GM23338 (cell line): ENCODE measurements around the gene CAD. TPM values are rescaled to one million over a fixed set of nuclear protein-coding genes. Genes with fewer than 3 reads are reported as not detected.

Experiments used
- ATAC-seq: fragments of 200-7000 bp; cut with Tn5 transposase; 3 replicates; pipeline ENCODE4 v1.9.1; 2020
- DNase-seq: peaks from one replicate; pipeline ENCODE4 v3.0.0-alpha.2; 2015; ENCODE audit warnings: low spot score
- H2AFZ ChIP-seq: fragments of 200-600 bp; sonication (generic); 2 replicates; pipeline ENCODE4 v1.8.0; 2016; ENCODE audit warnings: antibody characterized with exemption, mild to moderate bottlenecking, moderate library complexity
- H3F3A ChIP-seq: fragments of 200-600 bp; sonication (generic); replicated peaks from 2 replicates; pipeline ENCODE4 v1.8.0; 2017; ENCODE audit warnings: antibody characterized with exemption, mixed run types, low read depth
- H3K27ac ChIP-seq: fragments of 200-600 bp; sonication (generic); 2 replicates; pipeline ENCODE4 v1.6.1; 2016; ENCODE audit warnings: low read depth
- H3K27me3 ChIP-seq: fragments of 200-600 bp; sonication (generic); 2 replicates; pipeline ENCODE4 v1.8.0; 2016; ENCODE audit warnings: mild to moderate bottlenecking, mixed run types, moderate library complexity; ENCODE audit not compliant: insufficient read depth
- H3K36me3 ChIP-seq: fragments of 200-600 bp; sonication (generic); 2 replicates; pipeline ENCODE4 v1.8.0; 2016; ENCODE audit warnings: mild to moderate bottlenecking; ENCODE audit not compliant: insufficient read depth
- H3K4me1 ChIP-seq: fragments of 200-600 bp; sonication (generic); 2 replicates; pipeline ENCODE4 v1.8.0; 2016; ENCODE audit warnings: mild to moderate bottlenecking, moderate library complexity; ENCODE audit not compliant: insufficient read depth
- H3K4me2 ChIP-seq: fragments of 200-600 bp; sonication (generic); 2 replicates; pipeline ENCODE4 v1.7.1; 2017; ENCODE audit warnings: mixed run types
- H3K4me3 ChIP-seq: fragments of 200-600 bp; sonication (generic); 2 replicates; pipeline ENCODE4 v1.6.1; 2016; ENCODE audit warnings: mixed run types
- H3K79me2 ChIP-seq: fragments of 200-600 bp; sonication (generic); replicated peaks from 2 replicates; pipeline ENCODE4 v1.8.0; 2017; ENCODE audit warnings: mild to moderate bottlenecking; ENCODE audit not compliant: insufficient read depth
- H3K9me2 ChIP-seq: fragments of 200-600 bp; sonication (generic); 2 replicates; pipeline ENCODE4 v1.8.0; 2017; ENCODE audit not compliant: insufficient read depth
- H4K20me1 ChIP-seq: fragments of 200-600 bp; sonication (generic); replicated peaks from 2 replicates; pipeline ENCODE4 v1.8.0; 2017; ENCODE audit warnings: mild to moderate bottlenecking; ENCODE audit not compliant: insufficient read depth
- H3K27ac Mint-ChIP-seq: 2 replicates; pipeline ENCODE4 v1.8.0; 2020; ENCODE audit warnings: inconsistent platforms, mild to moderate bottlenecking, moderate library complexity, mixed read lengths
- H3K27me3 Mint-ChIP-seq: 3 replicates; pipeline ENCODE4 v1.8.0; 2022; ENCODE audit warnings: low read depth, mild to moderate bottlenecking, moderate library complexity, mixed read lengths, inconsistent platforms; ENCODE audit not compliant: insufficient read depth, poor library complexity
- H3K36me3 Mint-ChIP-seq: 3 replicates; pipeline ENCODE4 v1.8.0; 2021; ENCODE audit warnings: low read depth, mild to moderate bottlenecking, inconsistent platforms, moderate library complexity, mixed read lengths
- H3K4me1 Mint-ChIP-seq: 3 replicates; pipeline ENCODE4 v1.8.0; 2020; ENCODE audit warnings: mild to moderate bottlenecking, inconsistent platforms, mixed read lengths
- H3K4me3 Mint-ChIP-seq: 3 replicates; pipeline ENCODE4 v1.8.0; 2021; ENCODE audit warnings: moderate library complexity, mild to moderate bottlenecking, inconsistent platforms, mixed read lengths
- H3K9me3 Mint-ChIP-seq: 3 replicates; pipeline ENCODE4 v1.8.0; 2020; ENCODE audit warnings: moderate library complexity, mild to moderate bottlenecking, inconsistent platforms, mixed read lengths
- CREB1 ChIP-seq: fragments of 250-450 bp; sonication (Bioruptor Pico); IDR thresholded peaks from 2 replicates; pipeline ENCODE4 v1.5.0; 2020; ENCODE audit warnings: low read depth, mild to moderate bottlenecking, moderate library complexity
- ETS1 ChIP-seq: IDR thresholded peaks from 2 replicates; pipeline ENCODE4 v1.6.1; 2016; ENCODE audit warnings: antibody characterized with exemption
- EZH2 ChIP-seq: fragments of 200-600 bp; sonication (generic); IDR thresholded peaks from one replicate; pipeline ENCODE4 v1.8.0; 2017; ENCODE audit warnings: antibody characterized with exemption, mild to moderate bottlenecking, low read depth; ENCODE audit not compliant: unreplicated experiment
- EZH2phosphoT487 ChIP-seq: fragments of 200-600 bp; sonication (generic); IDR thresholded peaks from one replicate; pipeline ENCODE4 v1.8.1; 2018; ENCODE audit warnings: antibody characterized with exemption; ENCODE audit not compliant: unreplicated experiment
- JUNB ChIP-seq: IDR thresholded peaks from one replicate; pipeline ENCODE4 v1.6.1; 2016; ENCODE audit warnings: antibody characterized with exemption; ENCODE audit not compliant: unreplicated experiment
- NANOG ChIP-seq: IDR thresholded peaks from 2 replicates; pipeline ENCODE4 v1.6.1; 2016; ENCODE audit warnings: antibody characterized with exemption, borderline replicate concordance
- POLR2AphosphoS5 ChIP-seq: IDR thresholded peaks from 2 replicates; pipeline ENCODE4 v1.6.1; 2016; ENCODE audit warnings: antibody characterized with exemption, low read depth
- STAT1 ChIP-seq: IDR thresholded peaks from one replicate; pipeline ENCODE4 v1.6.1; 2016; ENCODE audit warnings: antibody characterized with exemption; ENCODE audit not compliant: unreplicated experiment
- ZNF114 ChIP-seq: fragments of 250-450 bp; sonication (Bioruptor Pico); IDR thresholded peaks from 2 replicates; pipeline ENCODE4 v1.5.0; 2020; ENCODE audit warnings: mild to moderate bottlenecking, moderate library complexity
- ZNF331 ChIP-seq: fragments of 250-450 bp; sonication (Bioruptor Pico); IDR thresholded peaks from 2 replicates; pipeline ENCODE4 v1.5.0; 2020; ENCODE audit warnings: low read depth, mild to moderate bottlenecking, moderate library complexity
- polyA plus RNA-seq: library from polyadenylated mRNA; unstranded; fragments of >200 nt; fragmentation: Nextera tagmentation; extraction: Ambion mirVana; gene quantifications from 2 replicates; pipeline ENCODE4 v1.2.1, GENCODE V29; 2016
- total RNA-seq: library from RNA; depleted of rRNA; stranded (reverse); fragments of >200 nt; shearing (Covaris generic); gene quantifications from 2 replicates; pipeline ENCODE4 v1.2.3, GENCODE V29; 2014
- TF ChIP-seq, protein P1 (sequence below), 2 experiments: fragments of 200-600 bp in 1 of 2; sonication (generic) in 1 of 2; conservative IDR thresholded peaks; 2 replicates each; pipeline versions ENCODE4 v1.5.1 to v1.6.1; 2016 to 2017; ENCODE audit warnings: antibody characterized with exemption in 2 of 2, low read depth in 2 of 2, mild to moderate bottlenecking in 2 of 2, moderate library complexity in 1 of 2
- TF ChIP-seq, protein P2 (sequence below): fragments of 250-450 bp; sonication (Bioruptor Pico); IDR thresholded peaks from 2 replicates; pipeline ENCODE4 v1.5.0; 2020; ENCODE audit warnings: mild to moderate bottlenecking, moderate library complexity
- TF ChIP-seq, protein P3 (sequence below): IDR thresholded peaks from one replicate; pipeline ENCODE4 v1.6.1; 2018; ENCODE audit warnings: antibody characterized with exemption; ENCODE audit not compliant: unreplicated experiment

Gene CAD
- total and polyA plus RNA-seq, 2 experiments from 2014 or later: 38.1 to 147 TPM

DNA sequence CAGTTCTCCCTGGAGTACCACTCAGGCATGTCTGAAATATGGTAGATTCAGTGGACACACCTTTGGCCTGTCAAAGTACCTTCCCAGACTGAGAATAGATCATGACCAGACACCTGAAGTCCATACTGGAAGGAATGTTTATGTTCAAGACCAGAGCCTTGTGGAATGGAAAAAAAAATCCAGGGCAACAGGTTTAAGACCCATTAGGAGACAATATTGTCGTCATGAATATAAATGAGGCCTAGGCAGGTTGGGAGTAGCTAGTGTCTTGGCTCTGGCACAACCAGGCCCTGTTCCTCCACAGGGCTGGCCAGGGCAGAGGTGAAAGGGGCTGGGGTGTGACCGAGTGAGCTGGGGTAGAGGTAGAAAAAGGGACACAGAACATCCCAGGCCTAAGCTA lies 18.5 kb upstream of the CAD start:
- no peak overlapping the region for H3K27ac Mint-ChIP-seq
- no peak; the same call in 2 of the 3 replicates for ATAC-seq
- no peak overlapping the region for H3K27ac ChIP-seq

More for the DNA sequence above, 18.5 kb upstream of the CAD start:
- Histone ChIP-seq H4K20me1 (no peaks in the 10 kb centered on the region; the same call in 1 of the 2 replicates), H3K27me3 (no peaks in the 10 kb centered on the region), H3K36me3 (peaks cover 12% of the 10 kb centered on the region; the same call in 1 of the 2 replicates), H3K4me2 (no peak overlapping the region), H3K4me3 (no peak overlapping the region), H3K9me2 (no peaks in the 10 kb centered on the region), H3K4me1 (no peaks in the 10 kb centered on the region), H3K79me2 (no peaks in the 10 kb centered on the region), H3F3A (no peaks in the 10 kb centered on the region), H2AFZ (no peak overlapping the region)
- H3K36me3 Mint-ChIP-seq: peaks cover 41% of the 10 kb centered on the region
- H3K4me1 Mint-ChIP-seq: no peaks in the 10 kb centered on the region
- no peaks in the 10 kb centered on the region for H3K27me3 Mint-ChIP-seq
- no peak overlapping the region for H3K4me3 Mint-ChIP-seq
- TF ChIP-seq, protein P1, sequence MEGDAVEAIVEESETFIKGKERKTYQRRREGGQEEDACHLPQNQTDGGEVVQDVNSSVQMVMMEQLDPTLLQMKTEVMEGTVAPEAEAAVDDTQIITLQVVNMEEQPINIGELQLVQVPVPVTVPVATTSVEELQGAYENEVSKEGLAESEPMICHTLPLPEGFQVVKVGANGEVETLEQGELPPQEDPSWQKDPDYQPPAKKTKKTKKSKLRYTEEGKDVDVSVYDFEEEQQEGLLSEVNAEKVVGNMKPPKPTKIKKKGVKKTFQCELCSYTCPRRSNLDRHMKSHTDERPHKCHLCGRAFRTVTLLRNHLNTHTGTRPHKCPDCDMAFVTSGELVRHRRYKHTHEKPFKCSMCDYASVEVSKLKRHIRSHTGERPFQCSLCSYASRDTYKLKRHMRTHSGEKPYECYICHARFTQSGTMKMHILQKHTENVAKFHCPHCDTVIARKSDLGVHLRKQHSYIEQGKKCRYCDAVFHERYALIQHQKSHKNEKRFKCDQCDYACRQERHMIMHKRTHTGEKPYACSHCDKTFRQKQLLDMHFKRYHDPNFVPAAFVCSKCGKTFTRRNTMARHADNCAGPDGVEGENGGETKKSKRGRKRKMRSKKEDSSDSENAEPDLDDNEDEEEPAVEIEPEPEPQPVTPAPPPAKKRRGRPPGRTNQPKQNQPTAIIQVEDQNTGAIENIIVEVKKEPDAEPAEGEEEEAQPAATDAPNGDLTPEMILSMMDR (conservative IDR thresholded peaks at IDR 0.05; ENCODE audit: low read depth in 2 of 2): no peak
- TF ChIP-seq CREB1 (CRISPR knock-in tag): no peak
- no peak for TF ChIP-seq EZH2
- TF ChIP-seq POLR2AphosphoS5: no peak
- TF ChIP-seq, protein P2, sequence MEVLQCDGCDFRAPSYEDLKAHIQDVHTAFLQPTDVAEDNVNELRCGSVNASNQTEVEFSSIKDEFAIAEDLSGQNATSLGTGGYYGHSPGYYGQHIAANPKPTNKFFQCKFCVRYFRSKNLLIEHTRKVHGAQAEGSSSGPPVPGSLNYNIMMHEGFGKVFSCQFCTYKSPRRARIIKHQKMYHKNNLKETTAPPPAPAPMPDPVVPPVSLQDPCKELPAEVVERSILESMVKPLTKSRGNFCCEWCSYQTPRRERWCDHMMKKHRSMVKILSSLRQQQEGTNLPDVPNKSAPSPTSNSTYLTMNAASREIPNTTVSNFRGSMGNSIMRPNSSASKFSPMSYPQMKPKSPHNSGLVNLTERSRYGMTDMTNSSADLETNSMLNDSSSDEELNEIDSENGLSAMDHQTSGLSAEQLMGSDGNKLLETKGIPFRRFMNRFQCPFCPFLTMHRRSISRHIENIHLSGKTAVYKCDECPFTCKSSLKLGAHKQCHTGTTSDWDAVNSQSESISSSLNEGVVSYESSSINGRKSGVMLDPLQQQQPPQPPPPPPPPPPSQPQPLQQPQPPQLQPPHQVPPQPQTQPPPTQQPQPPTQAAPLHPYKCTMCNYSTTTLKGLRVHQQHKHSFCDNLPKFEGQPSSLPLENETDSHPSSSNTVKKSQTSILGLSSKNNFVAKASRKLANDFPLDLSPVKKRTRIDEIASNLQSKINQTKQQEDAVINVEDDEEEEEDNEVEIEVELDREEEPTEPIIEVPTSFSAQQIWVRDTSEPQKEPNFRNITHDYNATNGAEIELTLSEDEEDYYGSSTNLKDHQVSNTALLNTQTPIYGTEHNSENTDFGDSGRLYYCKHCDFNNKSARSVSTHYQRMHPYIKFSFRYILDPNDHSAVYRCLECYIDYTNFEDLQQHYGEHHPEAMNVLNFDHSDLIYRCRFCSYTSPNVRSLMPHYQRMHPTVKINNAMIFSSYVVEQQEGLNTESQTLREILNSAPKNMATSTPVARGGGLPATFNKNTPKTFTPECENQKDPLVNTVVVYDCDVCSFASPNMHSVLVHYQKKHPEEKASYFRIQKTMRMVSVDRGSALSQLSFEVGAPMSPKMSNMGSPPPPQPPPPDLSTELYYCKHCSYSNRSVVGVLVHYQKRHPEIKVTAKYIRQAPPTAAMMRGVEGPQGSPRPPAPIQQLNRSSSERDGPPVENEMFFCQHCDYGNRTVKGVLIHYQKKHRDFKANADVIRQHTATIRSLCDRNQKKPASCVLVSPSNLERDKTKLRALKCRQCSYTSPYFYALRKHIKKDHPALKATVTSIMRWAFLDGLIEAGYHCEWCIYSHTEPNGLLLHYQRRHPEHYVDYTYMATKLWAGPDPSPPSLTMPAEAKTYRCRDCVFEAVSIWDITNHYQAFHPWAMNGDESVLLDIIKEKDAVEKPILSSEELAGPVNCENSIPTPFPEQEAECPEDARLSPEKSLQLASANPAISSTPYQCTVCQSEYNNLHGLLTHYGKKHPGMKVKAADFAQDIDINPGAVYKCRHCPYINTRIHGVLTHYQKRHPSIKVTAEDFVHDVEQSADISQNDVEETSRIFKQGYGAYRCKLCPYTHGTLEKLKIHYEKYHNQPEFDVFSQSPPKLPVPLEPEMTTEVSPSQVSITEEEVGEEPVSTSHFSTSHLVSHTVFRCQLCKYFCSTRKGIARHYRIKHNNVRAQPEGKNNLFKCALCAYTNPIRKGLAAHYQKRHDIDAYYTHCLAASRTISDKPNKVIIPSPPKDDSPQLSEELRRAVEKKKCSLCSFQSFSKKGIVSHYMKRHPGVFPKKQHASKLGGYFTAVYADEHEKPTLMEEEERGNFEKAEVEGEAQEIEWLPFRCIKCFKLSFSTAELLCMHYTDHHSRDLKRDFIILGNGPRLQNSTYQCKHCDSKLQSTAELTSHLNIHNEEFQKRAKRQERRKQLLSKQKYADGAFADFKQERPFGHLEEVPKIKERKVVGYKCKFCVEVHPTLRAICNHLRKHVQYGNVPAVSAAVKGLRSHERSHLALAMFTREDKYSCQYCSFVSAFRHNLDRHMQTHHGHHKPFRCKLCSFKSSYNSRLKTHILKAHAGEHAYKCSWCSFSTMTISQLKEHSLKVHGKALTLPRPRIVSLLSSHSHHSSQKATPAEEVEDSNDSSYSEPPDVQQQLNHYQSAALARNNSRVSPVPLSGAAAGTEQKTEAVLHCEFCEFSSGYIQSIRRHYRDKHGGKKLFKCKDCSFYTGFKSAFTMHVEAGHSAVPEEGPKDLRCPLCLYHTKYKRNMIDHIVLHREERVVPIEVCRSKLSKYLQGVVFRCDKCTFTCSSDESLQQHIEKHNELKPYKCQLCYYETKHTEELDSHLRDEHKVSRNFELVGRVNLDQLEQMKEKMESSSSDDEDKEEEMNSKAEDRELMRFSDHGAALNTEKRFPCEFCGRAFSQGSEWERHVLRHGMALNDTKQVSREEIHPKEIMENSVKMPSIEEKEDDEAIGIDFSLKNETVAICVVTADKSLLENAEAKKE (CRISPR knock-in tag): no peak
- no peak for TF ChIP-seq NANOG
- no peak for TF ChIP-seq STAT1
- TF ChIP-seq ETS1: no peak
- no peak for TF ChIP-seq EZH2phosphoT487
- no peak for TF ChIP-seq ZNF331 (CRISPR knock-in tag)
- TF ChIP-seq, protein P3, sequence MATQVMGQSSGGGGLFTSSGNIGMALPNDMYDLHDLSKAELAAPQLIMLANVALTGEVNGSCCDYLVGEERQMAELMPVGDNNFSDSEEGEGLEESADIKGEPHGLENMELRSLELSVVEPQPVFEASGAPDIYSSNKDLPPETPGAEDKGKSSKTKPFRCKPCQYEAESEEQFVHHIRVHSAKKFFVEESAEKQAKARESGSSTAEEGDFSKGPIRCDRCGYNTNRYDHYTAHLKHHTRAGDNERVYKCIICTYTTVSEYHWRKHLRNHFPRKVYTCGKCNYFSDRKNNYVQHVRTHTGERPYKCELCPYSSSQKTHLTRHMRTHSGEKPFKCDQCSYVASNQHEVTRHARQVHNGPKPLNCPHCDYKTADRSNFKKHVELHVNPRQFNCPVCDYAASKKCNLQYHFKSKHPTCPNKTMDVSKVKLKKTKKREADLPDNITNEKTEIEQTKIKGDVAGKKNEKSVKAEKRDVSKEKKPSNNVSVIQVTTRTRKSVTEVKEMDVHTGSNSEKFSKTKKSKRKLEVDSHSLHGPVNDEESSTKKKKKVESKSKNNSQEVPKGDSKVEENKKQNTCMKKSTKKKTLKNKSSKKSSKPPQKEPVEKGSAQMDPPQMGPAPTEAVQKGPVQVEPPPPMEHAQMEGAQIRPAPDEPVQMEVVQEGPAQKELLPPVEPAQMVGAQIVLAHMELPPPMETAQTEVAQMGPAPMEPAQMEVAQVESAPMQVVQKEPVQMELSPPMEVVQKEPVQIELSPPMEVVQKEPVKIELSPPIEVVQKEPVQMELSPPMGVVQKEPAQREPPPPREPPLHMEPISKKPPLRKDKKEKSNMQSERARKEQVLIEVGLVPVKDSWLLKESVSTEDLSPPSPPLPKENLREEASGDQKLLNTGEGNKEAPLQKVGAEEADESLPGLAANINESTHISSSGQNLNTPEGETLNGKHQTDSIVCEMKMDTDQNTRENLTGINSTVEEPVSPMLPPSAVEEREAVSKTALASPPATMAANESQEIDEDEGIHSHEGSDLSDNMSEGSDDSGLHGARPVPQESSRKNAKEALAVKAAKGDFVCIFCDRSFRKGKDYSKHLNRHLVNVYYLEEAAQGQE: no peak
- no peak for TF ChIP-seq JUNB
- TF ChIP-seq ZNF114 (CRISPR knock-in tag): no peak
- H3K9me3 Mint-ChIP-seq: no peaks in the 10 kb centered on the region
- no peak for DNase-seq
